Mucosa of descending colon (tissue), 3 donors: ENCODE measurements around the gene NBDY. TPM values are rescaled to one million over a fixed set of nuclear protein-coding genes. Genes with fewer than 3 reads are reported as not detected.
"Not testable (repeated sequence)": the region's sequence is repeated elsewhere in the genome, so short reads cannot be mapped to it uniquely, and the experiment has no call there.

Experiments used
- ATAC-seq: fragments of 200-7000 bp; cut with Tn5 transposase; one replicate; pipeline ENCODE4 v1.9.1; 2020; ENCODE audit warnings: mild to moderate bottlenecking, moderate library complexity
- DNase-seq, 3 donors: peaks; one replicate each; pipeline ENCODE4 v3.0.0-alpha.2; 2020
- H3K36me3 ChIP-seq: fragments of 200-600 bp; one replicate; pipeline ENCODE4 v1.8.0; 2021; ENCODE audit warnings: low read depth, mild to moderate bottlenecking
- H3K4me1 ChIP-seq: fragments of 200-600 bp; one replicate; pipeline ENCODE4 v1.8.0; 2021; ENCODE audit warnings: low read depth, mild to moderate bottlenecking
- H3K4me3 ChIP-seq: fragments of 200-600 bp; one replicate; pipeline ENCODE4 v1.8.0; 2021; ENCODE audit warnings: mild to moderate bottlenecking
- H3K9me3 ChIP-seq: fragments of 200-600 bp; one replicate; pipeline ENCODE4 v1.8.0; 2021; ENCODE audit warnings: mild to moderate bottlenecking
- intact Hi-C, 2 donors: fragments of 100-400 bp; cut with DNase I in 1 of 2; cut with micrococcal nuclease in 1 of 2; formaldehyde crosslinking; loops; one replicate each; pipeline versions ENCODE4 v1.11.0 to v1.11.1; 2022; cut with DNase I, micrococcal nuclease
- total RNA-seq, 3 donors: library from RNA; stranded (reverse); fragmentation: NEBNext Ultra II Directional in 2 of 3; extraction: Animal tissue kit (Norgen Biotek cat#: 25700) in 2 of 3; gene quantifications; one replicate each; pipeline versions ENCODE4 v1.2.1 to v1.2.4, GENCODE V29; 2021 to 2023
- TF ChIP-seq, protein P1 (sequence below): fragments of 200-600 bp; IDR thresholded peaks from one replicate; pipeline ENCODE4 v1.8.0; 2022; ENCODE audit warnings: antibody characterized with exemption, mild to moderate bottlenecking
- donor health status: DM: no; HTN: no; CAD: no; lungs with moderate emphysema.
- donor health status: DM: no; HTN: no; CAD: no.
- donor health status: DM: no; HTN: yes; CAD: no.

NBDY gene
- total RNA-seq, 3 donors from 2014 or later: 14.9 to 22.2 (median 20.0) TPM

- ATAC-seq (peak; percentile 75), DNase-seq (peak; percentile 25 to 69 (median 37))
- TF ChIP-seq, protein P1, sequence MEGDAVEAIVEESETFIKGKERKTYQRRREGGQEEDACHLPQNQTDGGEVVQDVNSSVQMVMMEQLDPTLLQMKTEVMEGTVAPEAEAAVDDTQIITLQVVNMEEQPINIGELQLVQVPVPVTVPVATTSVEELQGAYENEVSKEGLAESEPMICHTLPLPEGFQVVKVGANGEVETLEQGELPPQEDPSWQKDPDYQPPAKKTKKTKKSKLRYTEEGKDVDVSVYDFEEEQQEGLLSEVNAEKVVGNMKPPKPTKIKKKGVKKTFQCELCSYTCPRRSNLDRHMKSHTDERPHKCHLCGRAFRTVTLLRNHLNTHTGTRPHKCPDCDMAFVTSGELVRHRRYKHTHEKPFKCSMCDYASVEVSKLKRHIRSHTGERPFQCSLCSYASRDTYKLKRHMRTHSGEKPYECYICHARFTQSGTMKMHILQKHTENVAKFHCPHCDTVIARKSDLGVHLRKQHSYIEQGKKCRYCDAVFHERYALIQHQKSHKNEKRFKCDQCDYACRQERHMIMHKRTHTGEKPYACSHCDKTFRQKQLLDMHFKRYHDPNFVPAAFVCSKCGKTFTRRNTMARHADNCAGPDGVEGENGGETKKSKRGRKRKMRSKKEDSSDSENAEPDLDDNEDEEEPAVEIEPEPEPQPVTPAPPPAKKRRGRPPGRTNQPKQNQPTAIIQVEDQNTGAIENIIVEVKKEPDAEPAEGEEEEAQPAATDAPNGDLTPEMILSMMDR: no peak
- Histone ChIP-seq H3K36me3 (no peaks in the 10 kb centered on the region), H3K9me3 (no peaks in the 10 kb centered on the region), H3K4me1 (no peaks in the 10 kb centered on the region), H3K4me3 (no peak overlapping the region)
- intact Hi-C loops: no loop called here
Measured at GRCh38 chrX:56802921-56803849, 74.1 kb downstream of the NBDY start.

- no peaks in the 10 kb centered on the region for H3K36me3 ChIP-seq
- no peaks in the 10 kb centered on the region for H3K9me3 ChIP-seq
- no peaks in the 10 kb centered on the region for H3K4me1 ChIP-seq
- H3K4me3 ChIP-seq: no peak overlapping the region
- TF ChIP-seq, protein P1: no peak
- ATAC-seq: no peak
- intact Hi-C loops: no loop called here
- DNase-seq: no peak
Measured at GRCh38 chrX:56803850-56804681, 75.0 kb downstream of the NBDY start.

DNA sequence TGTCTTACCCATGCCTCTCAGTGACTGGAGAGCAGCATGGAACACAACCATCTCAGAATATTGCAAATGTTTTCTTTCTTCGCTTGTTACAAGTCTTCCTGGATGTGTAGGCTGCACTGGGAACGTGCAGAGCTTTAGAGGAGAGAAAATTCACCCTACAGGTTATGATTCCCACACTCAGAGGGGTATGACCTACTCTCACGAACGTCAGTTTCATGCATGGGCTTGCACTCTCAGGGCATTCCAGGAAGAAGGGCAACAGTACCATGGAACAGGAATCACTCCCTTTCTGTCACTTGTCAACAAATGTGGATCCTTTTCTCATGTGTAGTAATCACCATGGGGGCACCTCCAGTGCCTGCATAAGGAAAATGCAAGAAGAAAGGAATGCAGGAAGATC, 75.8 kb downstream of the NBDY start:
- DNase-seq (no peak), ATAC-seq (no peak)
- H3K9me3 ChIP-seq: no peaks in the 10 kb centered on the region
- no peaks in the 10 kb centered on the region for H3K4me1 ChIP-seq
- intact Hi-C loops: no loop called here
- H3K4me3 ChIP-seq: no peak overlapping the region
- H3K36me3 ChIP-seq: no peaks in the 10 kb centered on the region
- TF ChIP-seq, protein P1: no peak

DNA sequence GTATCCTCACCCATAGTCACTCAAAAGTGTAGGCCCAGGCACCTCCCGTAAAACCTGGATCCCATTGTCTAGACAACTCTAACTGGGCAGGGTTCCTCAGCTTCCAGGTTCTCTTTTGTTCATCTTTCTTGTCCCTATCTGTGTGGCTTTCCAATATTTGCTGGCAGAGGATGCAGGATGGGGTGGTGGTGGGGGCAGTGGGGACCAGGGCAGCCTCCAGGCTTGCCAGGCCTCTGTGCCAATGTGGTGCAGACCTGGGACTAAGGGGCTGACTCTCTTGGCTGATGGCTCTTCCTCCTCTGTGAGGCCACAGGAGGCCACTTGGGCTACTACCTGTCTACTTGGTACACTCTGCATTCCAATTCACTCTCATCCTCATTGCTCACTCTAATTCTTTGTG, 76.4 kb downstream of the NBDY start:
- H3K36me3 ChIP-seq: no peaks in the 10 kb centered on the region
- no peak for ATAC-seq
- H3K9me3 ChIP-seq: no peaks in the 10 kb centered on the region
- no peaks in the 10 kb centered on the region for H3K4me1 ChIP-seq
- TF ChIP-seq, protein P1: no peak
- intact Hi-C loops: no loop called here
- no peak overlapping the region for H3K4me3 ChIP-seq
- no peak for DNase-seq

DNA sequence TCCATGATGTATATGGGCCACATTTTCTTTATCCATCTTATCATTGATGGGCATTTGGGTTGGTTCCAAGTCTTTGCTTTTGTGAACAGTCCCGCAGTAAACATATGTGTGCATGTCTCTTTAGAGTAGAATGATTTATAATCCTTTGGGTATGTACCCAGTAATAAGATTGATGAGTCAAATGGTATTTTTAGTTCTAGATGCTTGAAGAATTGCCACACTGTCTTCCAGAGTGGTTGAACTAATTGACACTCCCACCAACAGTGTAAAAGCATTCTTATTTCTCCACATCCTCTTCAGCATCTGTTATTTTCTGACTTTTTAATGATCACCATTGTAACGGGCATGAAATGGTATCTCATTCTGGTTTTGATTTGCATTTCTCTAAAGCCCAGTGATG, 77.1 kb downstream of the NBDY start:
- H3K9me3 ChIP-seq, H3K4me1 ChIP-seq, intact Hi-C loops, H3K36me3 ChIP-seq, ATAC-seq, DNase-seq, H3K4me3 ChIP-seq: not testable (repeated sequence)

- H3K4me1 ChIP-seq: no peaks in the 10 kb centered on the region
- H3K4me3 ChIP-seq: no peak overlapping the region
- H3K36me3 ChIP-seq: no peaks in the 10 kb centered on the region
- H3K9me3 ChIP-seq: no peaks in the 10 kb centered on the region
- ATAC-seq: no peak
- intact Hi-C loops: no loop called here
- DNase-seq: no peak
- TF ChIP-seq, protein P1: no peak
Measured at GRCh38 chrX:56811599-56811998, 82.6 kb downstream of the NBDY start.
